ENCODE results near the gene PDSS2. TPM values are rescaled to one million over a fixed set of nuclear protein-coding genes. Genes with fewer than 3 reads are reported as not detected.

Gene PDSS2
- polyA plus RNA-seq, 3 donors: 10.1 to 13.9 (median 13.3) TPM

GRCh38 chr6:107202876-107203468, 256.4 kb downstream of the PDSS2 start:
- H4K20me1 ChIP-seq (ENCODE audit: insufficient read depth, low read length): no peaks in the 10 kb centered on the region
- no peak overlapping the region for H3K27ac ChIP-seq (ENCODE audit: low read depth in 1 of 2, low read length in 2 of 2)
- WGBS (ENCODE audit: insufficient coverage): 60% methylated on average over 2 of the region's 4 CpGs
- no peaks in the 10 kb centered on the region for H3K27me3 ChIP-seq (ENCODE audit: control insufficient read depth in 2 of 2, insufficient read depth in 2 of 2, low read length in 2 of 2)
- Mint-ChIP-seq H3K4me1 (no peaks in the 10 kb centered on the region), H3K36me3 (peaks cover 16 to 26% of the 10 kb centered on the region in 2 donors), H3K4me3 (no peak overlapping the region), H3K27me3 (ENCODE audit: low read depth in 3 of 3) (no peaks in the 10 kb centered on the region), H3K27ac (no peak overlapping the region), H3K9me3 (peaks cover 0 to 7% (median 0%) of the 10 kb centered on the region in 7 donors)
- H3K4me1 ChIP-seq (ENCODE audit: control insufficient read depth in 1 of 2, insufficient read depth in 2 of 2, low read length in 2 of 2): no peaks in the 10 kb centered on the region
- no peak overlapping the region for H2AFZ ChIP-seq (ENCODE audit: insufficient read depth, low read depth, low read length, poor library complexity, severe bottlenecking)
- no peak overlapping the region for H3K4me2 ChIP-seq (replicated peaks; ENCODE audit: extremely low read depth, low read length, poor library complexity, severe bottlenecking)
- intact Hi-C loops (cut with micrococcal nuclease): no loop called here
- no peaks in the 10 kb centered on the region for H3K9me3 ChIP-seq (replicated peaks in 1 of 2; ENCODE audit: control insufficient read depth in 1 of 2, insufficient read depth in 1 of 2, low read length in 2 of 2)
- TF ChIP-seq CTCF (IDR thresholded peaks at IDR 0.05): no peak
- no peak overlapping the region for H3K9ac ChIP-seq (ENCODE audit: insufficient read depth, low read length, poor library complexity, severe bottlenecking)
- no peak overlapping the region for H3K4me3 ChIP-seq (replicated peaks in 1 of 3; ENCODE audit: low read depth in 2 of 3, low read length in 3 of 3)
- no peak for DNase-seq
- H3K36me3 ChIP-seq (replicated peaks in 1 of 2; ENCODE audit: control insufficient read depth in 1 of 2, insufficient read depth in 2 of 2, low read length in 2 of 2): peaks cover 0 to 4% of the 10 kb centered on the region in 2 donors
- H3K79me2 ChIP-seq (ENCODE audit: insufficient read depth, low read length): no peaks in the 10 kb centered on the region

- Mint-ChIP-seq H3K9me3 (peaks cover 0 to under 1% (median 0%) of the 10 kb centered on the region in 7 donors), H3K36me3 (peaks cover 19 to 25% of the 10 kb centered on the region in 2 donors), H3K4me3 (no peak overlapping the region), H3K4me1 (no peaks in the 10 kb centered on the region), H3K27ac (no peak overlapping the region), H3K27me3 (ENCODE audit: low read depth in 3 of 3) (no peaks in the 10 kb centered on the region)
- no peak for TF ChIP-seq CTCF (IDR thresholded peaks at IDR 0.05)
- WGBS (ENCODE audit: insufficient coverage): 100% methylated on average over 3 of the region's 7 CpGs
- Histone ChIP-seq H3K9ac (ENCODE audit: insufficient read depth, low read length, poor library complexity, severe bottlenecking) (no peak overlapping the region), H3K4me2 (replicated peaks; ENCODE audit: extremely low read depth, low read length, poor library complexity, severe bottlenecking) (no peak overlapping the region), H3K27ac (ENCODE audit: low read depth in 1 of 2, low read length in 2 of 2) (no peak overlapping the region), H4K20me1 (ENCODE audit: insufficient read depth, low read length) (no peaks in the 10 kb centered on the region), H3K4me1 (ENCODE audit: control insufficient read depth in 1 of 2, insufficient read depth in 2 of 2, low read length in 2 of 2) (no peaks in the 10 kb centered on the region), H2AFZ (ENCODE audit: insufficient read depth, low read depth, low read length, poor library complexity, severe bottlenecking) (no peak overlapping the region), H3K4me3 (replicated peaks in 1 of 3; ENCODE audit: low read depth in 2 of 3, low read length in 3 of 3) (no peak overlapping the region), H3K36me3 (replicated peaks in 1 of 2; ENCODE audit: control insufficient read depth in 1 of 2, insufficient read depth in 2 of 2, low read length in 2 of 2) (peaks cover 0 to 12% of the 10 kb centered on the region in 2 donors), H3K27me3 (ENCODE audit: control insufficient read depth in 2 of 2, insufficient read depth in 2 of 2, low read length in 2 of 2) (no peaks in the 10 kb centered on the region), H3K79me2 (ENCODE audit: insufficient read depth, low read length) (no peaks in the 10 kb centered on the region), H3K9me3 (replicated peaks in 1 of 2; ENCODE audit: control insufficient read depth in 1 of 2, insufficient read depth in 1 of 2, low read length in 2 of 2) (no peaks in the 10 kb centered on the region)
- no peak for DNase-seq
- intact Hi-C loops (cut with micrococcal nuclease): no loop called here
Observed at GRCh38 chr6:107198631-107199416, 260.5 kb downstream of the PDSS2 start.
